ENCODE results near the gene LTF.

- TF ChIP-seq CTCF (IDR thresholded peaks at IDR 0.05) (no peak), POLR2A (IDR thresholded peaks at IDR 0.05) (no peak)
These were observed 56.7 kb downstream of the LTF start for GRCh38 chr3:46407970-46408369.
